Thymus (tissue), 11 donors: ENCODE data around the gene NOTCH4. TPM values are rescaled to one million over a fixed set of nuclear protein-coding genes. Genes with fewer than 3 reads are reported as not detected.

Source experiments
- DNase-seq, 9 donors: peaks; one replicate each; pipeline ENCODE4 v3.0.0-alpha.2; 2013; ENCODE audit warnings: low spot score in 9 of 9, low read depth in 6 of 9, missing footprints in 1 of 9
- H3K27ac ChIP-seq, 2 donors: one replicate each; pipeline ENCODE4 v1.5.1; 2013; ENCODE audit warnings: control low read depth in 1 of 2, low read depth in 1 of 2, low read length in 1 of 2, mild to moderate bottlenecking in 1 of 2, moderate library complexity in 1 of 2
- H3K27me3 ChIP-seq, 2 donors: one replicate each; pipeline ENCODE4 v1.5.1; 2013; ENCODE audit warnings: low read length in 1 of 2; ENCODE audit not compliant: control insufficient read depth in 2 of 2, insufficient read depth in 1 of 2
- H3K36me3 ChIP-seq, 2 donors: one replicate each; pipeline ENCODE4 v1.5.1; 2013; ENCODE audit warnings: low read length in 1 of 2, mild to moderate bottlenecking in 1 of 2, moderate library complexity in 1 of 2; ENCODE audit not compliant: control insufficient read depth in 2 of 2, insufficient read depth in 2 of 2
- H3K4me1 ChIP-seq, 2 donors: one replicate each; pipeline ENCODE4 v1.5.1; 2013; ENCODE audit warnings: low read length in 2 of 2; ENCODE audit not compliant: control insufficient read depth in 2 of 2, insufficient read depth in 2 of 2
- H3K4me3 ChIP-seq, 2 donors: one replicate each; pipeline ENCODE4 v1.5.1; 2013; ENCODE audit warnings: low read length in 2 of 2, control low read depth in 1 of 2, mild to moderate bottlenecking in 1 of 2
- H3K9me3 ChIP-seq, 2 donors: one replicate each; pipeline ENCODE4 v1.5.1; 2013; ENCODE audit warnings: low read length in 1 of 2, mild to moderate bottlenecking in 1 of 2; ENCODE audit not compliant: control insufficient read depth in 2 of 2, insufficient read depth in 1 of 2
- WGBS: extraction: QIAGEN DNeasy Blood & Tissue Kit; methylation state at CpG from one replicate; pipeline ENCODE4 v1.1.7; 2013; 5-methylcytosine and 5-hydroxymethylcytosine counted together
- polyA plus RNA-seq: library from polyadenylated mRNA; stranded (reverse); fragments of 200-250 nt; gene quantifications from one replicate; pipeline ENCODE4 v1.2.3, GENCODE V29; 2013
- total RNA-seq: library from RNA; stranded (reverse); fragments of 120-200 nt; gene quantifications from one replicate; pipeline ENCODE4 v1.2.4, GENCODE V29; 2013
- donor health status: healthy.

Gene NOTCH4
- total and polyA plus RNA-seq, 2 donors = 2.5 to 32.7 TPM

GRCh38 chr6:32224696-32225095 lies 829 bp upstream of the NOTCH4 start:
- Histone ChIP-seq H3K4me1 (peaks cover 5 to 14% of the 10 kb centered on the region in 2 donors), H3K27ac (no peak overlapping the region), H3K4me3 (no peak overlapping the region), H3K27me3 (no peaks in the 10 kb centered on the region), H3K9me3 (no peaks in the 10 kb centered on the region), H3K36me3 (no peaks in the 10 kb centered on the region)
- WGBS = 82% methylated on average over 2 of the region's 2 CpGs
- DNase-seq = no peak

GRCh38 chr6:32222333-32223230 lies 1.3 kb downstream of the NOTCH4 start:
- Histone ChIP-seq H3K4me3 (no peak overlapping the region), H3K36me3 (no peaks in the 10 kb centered on the region), H3K27ac (no peak overlapping the region), H3K27me3 (no peaks in the 10 kb centered on the region), H3K9me3 (no peaks in the 10 kb centered on the region), H3K4me1 (peaks cover 5 to 14% of the 10 kb centered on the region in 2 donors)
- WGBS = 82% methylated on average over 8 of the region's 8 CpGs
- DNase-seq = no peak

- Histone ChIP-seq H3K36me3 (no peaks in the 10 kb centered on the region), H3K9me3 (no peaks in the 10 kb centered on the region), H3K27ac (no peak overlapping the region), H3K27me3 (no peaks in the 10 kb centered on the region), H3K4me3 (no peak overlapping the region), H3K4me1 (peaks cover 5 to 15% of the 10 kb centered on the region in 2 donors)
- 94% methylated on average over 4 of the region's 4 CpGs for WGBS
- no peak for DNase-seq
Observed at GRCh38 chr6:32220021-32220420, 3.8 kb downstream of the NOTCH4 start.

- no peak overlapping the region for H3K4me3 ChIP-seq
- peaks cover 5 to 31% of the 10 kb centered on the region in 2 donors for H3K4me1 ChIP-seq
- 81% methylated on average over 7 of the region's 7 CpGs for WGBS
- no peak overlapping the region for H3K27ac ChIP-seq
- H3K9me3 ChIP-seq = no peaks in the 10 kb centered on the region
- no peaks in the 10 kb centered on the region for H3K27me3 ChIP-seq
- no peaks in the 10 kb centered on the region for H3K36me3 ChIP-seq
- no peak for DNase-seq
Observed at GRCh38 chr6:32218167-32218566, 5.7 kb downstream of the NOTCH4 start.

- H3K4me1 ChIP-seq = peaks cover 0 to 20% of the 10 kb centered on the region in 2 donors
- no peaks in the 10 kb centered on the region for H3K27me3 ChIP-seq
- 97% methylated on average over 11 of the region's 11 CpGs for WGBS
- no peak overlapping the region for H3K4me3 ChIP-seq
- no peak overlapping the region for H3K27ac ChIP-seq
- no peaks in the 10 kb centered on the region for H3K9me3 ChIP-seq
- no peak for DNase-seq
- no peaks in the 10 kb centered on the region for H3K36me3 ChIP-seq
Observed at GRCh38 chr6:32216998-32217397, 6.9 kb downstream of the NOTCH4 start.

GRCh38 chr6:32216285-32216684 lies 7.6 kb downstream of the NOTCH4 start:
- no peaks in the 10 kb centered on the region for H3K36me3 ChIP-seq
- no peaks in the 10 kb centered on the region for H3K9me3 ChIP-seq
- no peak overlapping the region for H3K27ac ChIP-seq
- no peak for DNase-seq
- WGBS = 92% methylated on average over 10 of the region's 10 CpGs
- no peak overlapping the region for H3K4me3 ChIP-seq
- H3K27me3 ChIP-seq = no peaks in the 10 kb centered on the region
- peaks cover 0 to 17% of the 10 kb centered on the region in 2 donors for H3K4me1 ChIP-seq

GRCh38 chr6:32215617-32216016 lies 8.2 kb downstream of the NOTCH4 start:
- no peaks in the 10 kb centered on the region for H3K36me3 ChIP-seq
- H3K9me3 ChIP-seq = no peaks in the 10 kb centered on the region
- H3K27ac ChIP-seq = no peak overlapping the region
- no peak overlapping the region for H3K4me3 ChIP-seq
- H3K27me3 ChIP-seq = no peaks in the 10 kb centered on the region
- DNase-seq = no peak
- peaks cover 0 to 17% of the 10 kb centered on the region in 2 donors for H3K4me1 ChIP-seq
- 98% methylated on average over 4 of the region's 4 CpGs for WGBS

GRCh38 chr6:32214126-32214525 lies 9.7 kb downstream of the NOTCH4 start:
- H3K27me3 ChIP-seq = no peaks in the 10 kb centered on the region
- WGBS = 44% methylated on average over 3 of the region's 3 CpGs
- H3K4me1 ChIP-seq = peaks cover 0 to 17% of the 10 kb centered on the region in 2 donors
- no peak overlapping the region for H3K4me3 ChIP-seq
- peak overlapping the region in 1 of 2 donors; percentile 61 for H3K27ac ChIP-seq
- H3K36me3 ChIP-seq = no peaks in the 10 kb centered on the region
- DNase-seq = peak in 1 of 9 donors; percentile 47
- no peaks in the 10 kb centered on the region for H3K9me3 ChIP-seq

GRCh38 chr6:32213649-32214048 lies 10.2 kb downstream of the NOTCH4 start:
- Histone ChIP-seq H3K9me3 (no peaks in the 10 kb centered on the region), H3K27me3 (no peaks in the 10 kb centered on the region), H3K36me3 (no peaks in the 10 kb centered on the region), H3K27ac (no peak overlapping the region), H3K4me3 (no peak overlapping the region), H3K4me1 (peaks cover 0 to 17% of the 10 kb centered on the region in 2 donors)
- 93% methylated on average over 6 of the region's 6 CpGs for WGBS
- no peak for DNase-seq
